Measurements from ENCODE around the gene WNT11.

WNT11 gene

DNA sequence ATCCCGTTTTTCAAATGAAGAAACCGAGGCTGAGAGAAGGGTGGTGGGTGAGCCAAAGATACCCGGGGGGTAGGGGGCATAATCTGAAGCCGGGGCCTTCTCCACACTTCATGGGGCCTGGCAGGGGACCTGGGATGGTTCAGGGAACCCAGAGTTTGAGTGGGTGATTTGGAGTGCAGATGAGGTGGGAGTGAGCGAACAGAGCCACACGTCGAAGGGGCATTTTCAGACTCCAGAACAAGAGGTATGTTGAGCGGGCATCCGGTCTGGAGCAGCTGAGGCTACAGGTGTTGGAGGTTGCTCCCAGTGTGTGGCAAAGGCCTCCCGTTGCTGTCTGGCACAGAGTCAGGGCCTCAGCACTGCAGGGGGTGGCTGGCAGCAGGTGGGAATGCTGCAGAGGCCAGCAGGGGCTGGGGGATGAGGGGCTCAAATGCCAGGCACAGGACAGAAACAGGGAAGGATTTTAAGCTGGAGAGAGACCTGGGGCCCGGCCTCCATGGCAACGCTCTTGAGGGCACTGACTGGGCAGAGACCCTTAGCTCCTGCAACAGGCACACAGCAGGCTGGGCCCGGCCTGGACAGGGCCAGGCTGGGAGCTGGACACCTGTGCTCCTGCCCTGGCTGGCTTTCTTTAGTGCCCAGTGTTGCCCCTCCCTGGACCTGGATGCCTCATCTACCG is 46.2 kb downstream of the WNT11 start:
- no peak overlapping the region for H3K4me3 ChIP-seq (ENCODE audit: low read length)
- TF ChIP-seq, protein P1, sequence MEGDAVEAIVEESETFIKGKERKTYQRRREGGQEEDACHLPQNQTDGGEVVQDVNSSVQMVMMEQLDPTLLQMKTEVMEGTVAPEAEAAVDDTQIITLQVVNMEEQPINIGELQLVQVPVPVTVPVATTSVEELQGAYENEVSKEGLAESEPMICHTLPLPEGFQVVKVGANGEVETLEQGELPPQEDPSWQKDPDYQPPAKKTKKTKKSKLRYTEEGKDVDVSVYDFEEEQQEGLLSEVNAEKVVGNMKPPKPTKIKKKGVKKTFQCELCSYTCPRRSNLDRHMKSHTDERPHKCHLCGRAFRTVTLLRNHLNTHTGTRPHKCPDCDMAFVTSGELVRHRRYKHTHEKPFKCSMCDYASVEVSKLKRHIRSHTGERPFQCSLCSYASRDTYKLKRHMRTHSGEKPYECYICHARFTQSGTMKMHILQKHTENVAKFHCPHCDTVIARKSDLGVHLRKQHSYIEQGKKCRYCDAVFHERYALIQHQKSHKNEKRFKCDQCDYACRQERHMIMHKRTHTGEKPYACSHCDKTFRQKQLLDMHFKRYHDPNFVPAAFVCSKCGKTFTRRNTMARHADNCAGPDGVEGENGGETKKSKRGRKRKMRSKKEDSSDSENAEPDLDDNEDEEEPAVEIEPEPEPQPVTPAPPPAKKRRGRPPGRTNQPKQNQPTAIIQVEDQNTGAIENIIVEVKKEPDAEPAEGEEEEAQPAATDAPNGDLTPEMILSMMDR (IDR thresholded peaks at IDR 0.05; ENCODE audit: insufficient read depth, low read depth, low read length, missing control alignments) = no peak
- DNase-seq (ENCODE audit: low read depth) = no peak

DNA sequence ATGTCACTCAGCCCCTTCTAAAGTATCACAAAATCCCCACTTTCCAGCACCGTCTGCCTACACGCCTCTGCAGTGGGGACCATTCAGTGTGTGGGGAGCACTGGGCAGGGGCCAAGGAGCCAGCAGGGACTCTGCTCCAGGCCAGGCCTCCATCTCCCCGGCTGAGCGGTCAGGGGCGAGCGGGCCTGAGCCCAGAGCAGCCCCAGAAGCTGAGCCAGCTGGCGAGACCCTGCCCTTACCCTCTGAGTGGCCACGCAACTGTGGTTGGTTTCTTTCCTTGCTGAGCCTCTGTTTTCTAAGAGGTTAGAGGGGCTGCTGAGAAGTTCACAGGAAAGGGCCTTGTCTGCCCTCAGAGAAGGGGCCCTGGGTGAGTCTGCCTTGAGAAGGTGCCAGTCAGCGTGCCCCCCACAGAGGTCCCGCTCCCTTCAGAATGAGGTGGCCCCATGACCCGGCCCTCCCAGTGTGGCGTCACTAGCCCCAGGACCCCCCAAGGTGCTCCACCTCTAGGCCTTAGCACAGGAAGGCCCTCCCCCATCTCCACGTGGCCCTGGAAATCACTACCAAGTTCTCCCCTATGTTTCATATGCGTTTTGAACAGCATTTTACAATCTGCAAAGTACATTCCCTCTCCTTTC is 46.9 kb downstream of the WNT11 start:
- TF ChIP-seq, protein P1 (IDR thresholded peaks at IDR 0.05; ENCODE audit: insufficient read depth, low read depth, low read length, missing control alignments) = no peak
- no peak overlapping the region for H3K4me3 ChIP-seq (ENCODE audit: low read length)

DNA sequence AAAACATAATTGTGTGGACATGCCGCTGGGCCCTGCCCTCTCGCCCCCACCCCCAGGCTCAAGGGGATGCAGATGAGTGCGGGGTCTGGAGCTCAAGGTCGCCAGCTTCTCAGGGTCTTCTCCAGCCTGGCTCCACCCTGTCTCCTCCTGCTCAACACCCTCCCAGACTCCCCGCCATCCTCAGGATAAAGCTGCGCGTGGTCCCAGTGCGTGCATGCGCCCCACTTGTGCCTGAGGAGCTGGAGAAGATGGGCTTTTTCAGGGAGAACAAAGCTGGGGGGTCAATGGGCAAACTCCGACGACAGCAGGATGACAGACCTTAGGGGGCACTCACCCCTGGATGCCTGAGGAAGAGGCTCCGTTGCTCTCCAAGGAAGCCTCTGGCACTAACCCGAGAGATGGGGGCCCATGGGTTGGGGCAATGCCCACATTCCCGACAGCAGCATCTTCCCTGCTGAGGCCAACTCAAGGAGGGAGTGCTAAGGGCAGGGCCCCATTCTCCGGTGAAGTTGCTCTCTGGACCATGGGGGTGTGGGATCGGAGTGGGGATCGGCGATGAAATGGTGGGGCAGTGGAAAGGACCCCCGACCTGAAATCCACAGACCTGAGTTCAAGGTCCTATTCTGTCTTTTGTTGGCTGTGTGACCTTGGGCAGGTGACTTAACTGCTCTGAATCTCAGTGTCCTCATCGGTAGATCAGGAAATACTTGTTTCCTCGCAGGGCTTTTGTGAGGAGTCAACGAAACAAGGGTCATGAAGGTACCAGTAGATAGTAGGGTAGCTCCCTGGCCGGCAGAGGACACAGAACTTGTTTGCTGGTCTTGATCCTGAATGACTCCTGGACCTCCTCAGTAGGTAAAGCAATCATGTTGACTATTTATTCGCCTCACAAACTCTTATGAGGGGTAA is 47.7 kb downstream of the WNT11 start:
- TF ChIP-seq, protein P1 (IDR thresholded peaks at IDR 0.05; ENCODE audit: insufficient read depth, low read depth, low read length, missing control alignments) = no peak
- H3K4me3 ChIP-seq (ENCODE audit: low read length) = no peak overlapping the region
- no peak for DNase-seq (ENCODE audit: low read depth)

More for the DNA sequence above, 46.9 kb downstream of the WNT11 start:
- DNase-seq (ENCODE audit: low read depth) = no peak

DNA sequence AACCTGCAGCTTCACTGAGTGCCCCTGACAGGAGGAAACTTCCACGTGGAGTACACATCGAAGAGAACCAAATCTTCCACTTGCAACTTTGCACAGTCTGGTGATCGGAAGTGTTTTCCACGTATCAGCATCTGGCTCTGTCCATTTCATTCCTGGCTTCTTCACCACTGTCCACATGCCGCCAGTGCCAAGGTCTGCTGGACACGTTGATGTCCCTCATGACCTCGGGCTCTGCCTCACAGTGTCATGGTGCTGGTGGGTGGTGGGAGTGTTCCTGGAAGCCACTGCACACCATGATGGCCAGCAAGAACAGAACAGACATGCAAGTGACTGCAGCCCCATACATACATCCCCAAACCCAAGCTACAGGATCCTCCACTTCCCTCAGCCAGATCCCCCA is 48.4 kb downstream of the WNT11 start:
- DNase-seq (ENCODE audit: low read depth) = no peak
- TF ChIP-seq, protein P1 (IDR thresholded peaks at IDR 0.05; ENCODE audit: insufficient read depth, low read depth, low read length, missing control alignments) = no peak
- H3K4me3 ChIP-seq (ENCODE audit: low read length) = no peak overlapping the region

DNA sequence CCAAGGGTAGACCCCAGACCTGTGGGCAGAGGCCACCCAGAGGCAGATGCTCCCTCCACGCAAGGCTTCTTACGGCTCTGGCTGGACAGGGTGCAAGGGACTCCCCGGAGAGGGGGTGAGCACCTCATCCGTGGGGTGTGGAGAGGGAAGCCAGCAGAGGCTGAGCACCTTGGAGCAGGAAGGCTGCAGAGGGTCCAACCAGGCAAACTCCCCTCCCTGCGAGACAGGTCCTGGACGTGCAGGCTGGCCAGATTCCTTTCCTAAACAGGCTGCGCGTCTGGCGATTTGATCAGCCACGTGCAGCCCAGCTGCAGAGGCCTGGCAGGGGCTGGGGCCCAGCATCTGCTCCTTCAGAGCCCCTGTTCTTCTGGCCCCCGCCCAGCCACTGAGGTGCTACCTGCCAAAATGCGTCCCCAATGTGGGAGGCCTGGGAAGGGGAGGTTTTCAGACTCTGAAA is 49.3 kb downstream of the WNT11 start:
- no peak overlapping the region for H3K4me3 ChIP-seq (ENCODE audit: low read length)
- no peak for DNase-seq (ENCODE audit: low read depth)
- TF ChIP-seq, protein P1 (IDR thresholded peaks at IDR 0.05; ENCODE audit: insufficient read depth, low read depth, low read length, missing control alignments) = no peak

DNA sequence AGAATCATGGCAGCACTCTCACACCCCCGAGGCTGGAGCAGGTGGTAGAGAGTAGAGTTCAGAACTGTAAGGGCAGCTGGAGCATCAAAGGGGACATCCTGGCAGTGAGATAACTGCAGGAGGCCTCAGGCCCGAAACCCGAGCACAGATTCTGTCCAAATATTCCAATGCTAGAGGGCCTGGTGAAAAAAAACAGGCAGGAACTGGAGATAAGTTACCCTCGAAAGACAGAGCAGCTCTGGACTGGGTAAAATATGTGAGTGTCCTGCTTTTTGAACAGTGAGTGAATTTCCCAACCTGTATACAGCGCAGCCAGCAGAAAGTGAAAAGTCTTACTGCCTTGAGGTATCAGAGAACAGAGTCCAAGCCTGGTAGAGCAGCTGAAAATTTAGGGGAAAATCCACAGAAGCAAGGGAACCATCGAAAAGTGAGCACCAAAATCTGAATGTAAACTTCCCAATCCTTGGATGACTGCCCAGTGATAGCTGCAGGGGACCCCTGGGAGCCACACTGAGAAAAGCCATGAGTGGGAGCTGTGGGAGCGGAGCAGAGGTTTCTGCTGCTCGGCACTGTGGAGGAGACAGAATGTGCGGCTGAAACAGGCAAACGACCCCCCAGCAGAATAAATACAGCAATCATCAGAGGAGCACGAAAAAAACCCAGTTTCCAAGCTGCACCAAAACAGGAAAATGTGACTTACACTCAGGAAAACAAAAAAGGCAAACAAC is 50.6 kb downstream of the WNT11 start:
- DNase-seq (ENCODE audit: low read depth) = no peak
- TF ChIP-seq, protein P1 (IDR thresholded peaks at IDR 0.05; ENCODE audit: insufficient read depth, low read depth, low read length, missing control alignments) = no peak
- H3K4me3 ChIP-seq (ENCODE audit: low read length) = no peak overlapping the region

Measured in epithelial cell of esophagus (primary cell).